NB4 (cell line): ENCODE results near the gene CYB5RL.

Source experiments
- DNase-seq: peaks from one replicate; pipeline ENCODE4 v3.0.0; 2010; ENCODE audit warnings: low read depth
- H3K4me3 ChIP-seq: one replicate; pipeline ENCODE4 v1.5.1; 2011; ENCODE audit warnings: mild to moderate bottlenecking, low read depth, low read length, moderate library complexity
- CTCF ChIP-seq: IDR thresholded peaks from one replicate; pipeline ENCODE4 v1.5.1; 2012; ENCODE audit warnings: low read depth, low read length
- MAX ChIP-seq: IDR thresholded peaks from 2 replicates; pipeline ENCODE4 v1.6.1; 2011; ENCODE audit warnings: low read depth, low read length
- MYC ChIP-seq: IDR thresholded peaks from 2 replicates; pipeline ENCODE4 v1.6.1; 2011; ENCODE audit warnings: low read depth, low read length
- POLR2A ChIP-seq: IDR thresholded peaks from 2 replicates; pipeline ENCODE4 v1.6.1; 2011; ENCODE audit warnings: mild to moderate bottlenecking; ENCODE audit not compliant: insufficient read length; ENCODE audit errors: extremely low read depth

Gene CYB5RL

DNA sequence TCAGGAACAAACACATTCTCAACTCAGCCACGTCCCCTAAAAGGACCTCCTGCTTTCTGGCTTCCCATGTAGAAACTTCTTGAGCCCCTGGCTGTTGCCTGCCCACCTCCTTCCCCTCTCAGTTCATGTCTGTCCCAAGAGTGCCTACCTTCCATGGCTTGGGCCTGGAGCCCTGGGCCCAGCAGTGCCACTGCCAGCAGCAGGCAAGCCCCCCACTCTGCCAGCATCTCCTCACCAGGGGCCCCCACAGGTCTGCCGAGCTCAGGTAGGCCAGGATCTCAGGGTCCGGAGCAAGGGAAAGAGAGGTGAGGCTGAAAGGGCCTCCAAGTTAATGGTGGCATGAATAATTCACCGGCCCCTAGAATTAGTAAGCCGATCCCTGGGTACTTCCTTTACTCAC lies 47.1 kb downstream of the CYB5RL start, which contains the start of gene CDCP2:
Gene CDCP2 (minus strand): TSS at position 305 of the 400 bp plus-strand sequence. CDS start 78 bp downstream, at position 227.
- no peak within 1 kb of the TSS for H3K4me3 ChIP-seq
- TF ChIP-seq POLR2A (no peak), CTCF (no peak), MYC (no peak), MAX (no peak)
- no peak for DNase-seq

- DNase-seq: no peak
Observed at GRCh38 chr1:54151013-54151412, 48.8 kb downstream of the CYB5RL start.

More at GRCh38 chr1:54151013-54151412, 48.8 kb downstream of the CYB5RL start:
- no peak overlapping the region for H3K4me3 ChIP-seq
- TF ChIP-seq MYC: no peak
- no peak for TF ChIP-seq POLR2A
- no peak for TF ChIP-seq CTCF
- no peak for TF ChIP-seq MAX
